Brain microvascular endothelial cell (primary cell): ENCODE measurements around the gene ERCC1.
A peak's percentile ranks its signal among the peaks of the same experiment; 100 is the strongest.

ENCODE experiments used
- DNase-seq: peaks from one replicate; pipeline ENCODE4 v3.0.0-alpha.2; 2020
- H3K27ac ChIP-seq: fragments of 250-450 bp; sonication (Bioruptor Pico); 2 replicates; pipeline ENCODE4 v1.5.1; 2020; ENCODE audit warnings: mild to moderate bottlenecking, moderate library complexity
- H3K27me3 ChIP-seq: fragments of 250-450 bp; sonication (Bioruptor Pico); replicated peaks from 2 replicates; pipeline ENCODE4 v1.5.1; 2020; ENCODE audit warnings: mild to moderate bottlenecking
- H3K36me3 ChIP-seq: fragments of 250-450 bp; sonication (Bioruptor Pico); replicated peaks from 2 replicates; pipeline ENCODE4 v1.5.1; 2020; ENCODE audit warnings: mild to moderate bottlenecking
- H3K4me3 ChIP-seq: 2 replicates; pipeline ENCODE4 v1.5.1; 2011; ENCODE audit warnings: low read depth, mild to moderate bottlenecking, control low read depth, low read length, moderate library complexity
- CTCF ChIP-seq: IDR thresholded peaks from 2 replicates; pipeline ENCODE4 v1.5.1; 2011; ENCODE audit warnings: low read depth, mild to moderate bottlenecking, moderate library complexity, low read length, control low read depth, inconsistent platforms; ENCODE audit errors: missing control alignments
- in situ Hi-C: cut with HindIII; loops from 2 replicates; pipeline ENCODE4 v1.10.0; 2017; ENCODE audit warnings: low sequenced_read_pairs, low pct_ligation_motif_present

Gene ERCC1

GRCh38 chr19:45445139-45445538 lies 21.4 kb upstream of the ERCC1 start:
- Histone ChIP-seq H3K27ac (peak overlapping the region; percentile 98), H3K4me3 (no peak overlapping the region), H3K36me3 (no peaks in the 10 kb centered on the region), H3K27me3 (no peaks in the 10 kb centered on the region)
- DNase-seq = no peak
- TF ChIP-seq CTCF = no peak
- in situ Hi-C loops = no loop called here

DNA sequence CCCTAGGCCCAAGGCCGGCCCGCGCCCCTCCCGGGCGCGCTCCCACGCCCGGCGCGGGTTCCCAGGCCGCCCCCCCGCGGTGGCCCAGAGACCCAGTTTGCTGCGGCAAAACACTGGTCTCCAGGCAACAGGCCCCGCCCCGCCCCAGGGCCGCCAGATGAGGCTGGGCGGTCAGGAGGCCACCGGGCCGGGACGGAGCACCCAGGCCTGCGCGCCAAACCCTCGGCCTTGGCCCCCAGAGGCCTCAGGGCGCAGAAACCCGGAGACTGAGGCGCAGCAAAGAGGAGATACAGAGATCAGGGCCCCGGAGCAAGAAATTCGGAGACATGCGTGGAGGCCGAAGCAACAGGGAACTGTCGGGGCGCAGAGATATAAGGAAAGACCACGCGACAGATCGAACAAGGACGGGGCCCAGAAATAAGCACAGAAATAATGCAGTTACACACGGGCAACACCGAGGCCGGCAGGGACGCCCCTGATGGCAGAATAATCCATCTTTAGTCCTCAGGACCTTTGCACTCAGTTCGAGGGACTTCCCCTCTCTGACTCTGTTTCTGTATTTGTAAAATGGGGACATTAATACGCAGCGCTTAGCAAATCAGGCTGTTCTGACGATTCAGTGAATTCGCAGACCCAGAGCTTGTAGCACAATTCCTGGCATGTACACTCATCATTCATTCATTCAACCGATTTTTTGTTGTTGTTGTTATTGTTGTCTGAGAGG lies 20.8 kb upstream of the ERCC1 start:
- peak overlapping the region; percentile 98 for H3K27ac ChIP-seq
- DNase-seq = peak; percentile 88
- peak overlapping the region; percentile 42 for H3K4me3 ChIP-seq
- H3K36me3 ChIP-seq = no peaks in the 10 kb centered on the region
- in situ Hi-C loops = no loop called here
- no peak for TF ChIP-seq CTCF
- no peaks in the 10 kb centered on the region for H3K27me3 ChIP-seq

DNA sequence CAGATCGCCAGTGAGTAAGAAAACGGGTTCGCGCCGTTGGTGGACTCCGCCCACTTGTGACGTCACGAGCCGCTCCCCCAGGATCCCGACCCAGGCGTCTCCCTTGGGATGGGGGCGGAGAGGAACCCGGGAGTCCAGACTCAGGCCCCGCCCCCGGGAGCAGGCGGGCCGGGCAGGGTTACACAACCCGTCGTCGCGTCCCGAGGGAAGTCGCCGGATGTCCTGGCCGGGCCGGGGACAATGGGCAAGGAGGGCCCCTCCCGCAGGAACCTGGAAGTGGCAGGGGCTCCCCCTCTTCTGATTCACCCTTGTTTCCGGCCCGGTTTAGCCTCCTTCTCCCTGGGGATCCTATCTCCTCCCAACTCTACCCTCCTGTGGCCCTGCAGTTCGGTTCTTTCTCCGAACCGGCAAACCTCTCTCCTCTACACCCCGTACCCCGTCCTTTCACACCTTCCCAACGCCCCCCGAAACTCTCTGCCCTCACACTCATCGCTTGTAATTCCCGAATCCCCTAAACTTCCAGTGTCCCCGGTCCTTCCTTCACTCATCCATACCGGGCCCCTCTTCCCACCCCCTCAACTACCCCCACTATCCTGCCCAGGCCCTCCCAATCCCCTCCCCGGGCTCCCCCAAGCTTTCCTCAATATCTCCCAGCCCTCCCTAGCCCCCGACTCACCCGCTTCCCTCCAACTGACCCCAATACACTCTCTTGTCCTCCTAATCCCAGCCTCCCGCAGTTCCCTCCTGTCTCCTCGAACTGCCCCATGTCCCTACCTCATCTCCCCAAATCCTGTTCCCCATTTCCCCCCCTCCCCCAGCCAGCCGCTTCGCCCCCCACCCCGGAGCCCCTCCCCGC lies 20.0 kb upstream of the ERCC1 start:
- peak; percentile 91 for DNase-seq
- TF ChIP-seq CTCF = no peak

DNA sequence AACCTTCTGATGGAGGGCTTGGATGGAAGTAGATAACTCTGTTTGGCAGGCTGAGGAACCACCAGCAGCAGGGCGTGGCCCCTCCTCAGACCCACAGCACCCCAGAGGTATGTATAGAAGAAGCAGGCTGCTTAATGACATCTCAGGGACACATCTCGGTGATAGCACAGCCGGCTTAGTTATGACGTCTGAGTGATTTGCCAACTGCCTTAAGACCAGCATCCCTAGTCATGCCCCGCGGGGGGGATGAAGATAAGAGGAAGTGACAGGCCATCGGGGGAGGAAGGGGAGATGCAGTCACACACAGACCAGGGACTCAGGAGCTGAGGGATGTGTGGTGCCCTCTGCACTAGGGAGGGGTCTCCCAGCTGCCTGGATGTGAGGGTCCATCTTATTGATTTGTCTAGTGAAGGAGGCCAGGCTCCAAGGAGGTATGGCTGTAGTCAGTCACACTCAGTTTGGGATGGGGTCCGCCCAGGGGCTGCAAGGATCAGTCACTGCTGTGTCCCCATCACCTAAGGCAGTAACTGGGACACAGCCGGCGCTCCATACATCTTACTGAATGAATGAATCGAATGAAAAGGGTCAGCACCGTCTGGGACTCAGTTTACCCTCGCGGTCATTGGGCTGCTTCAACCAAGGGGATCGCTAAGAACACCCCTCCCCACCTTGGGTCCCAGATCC lies 19.2 kb upstream of the ERCC1 start:
- no peak for TF ChIP-seq CTCF
- in situ Hi-C loops = no loop called here
- DNase-seq = peak; percentile 83
- Histone ChIP-seq H3K27me3 (no peaks in the 10 kb centered on the region), H3K36me3 (no peaks in the 10 kb centered on the region), H3K4me3 (peak overlapping the region; percentile 55), H3K27ac (peak overlapping the region; percentile 98)

More for the DNA sequence above, 20.0 kb upstream of the ERCC1 start:
- peak overlapping the region; percentile 55 for H3K4me3 ChIP-seq
- H3K27me3 ChIP-seq = no peaks in the 10 kb centered on the region
- peak overlapping the region; percentile 98 for H3K27ac ChIP-seq
- in situ Hi-C loops = no loop called here
- H3K36me3 ChIP-seq = no peaks in the 10 kb centered on the region

DNA sequence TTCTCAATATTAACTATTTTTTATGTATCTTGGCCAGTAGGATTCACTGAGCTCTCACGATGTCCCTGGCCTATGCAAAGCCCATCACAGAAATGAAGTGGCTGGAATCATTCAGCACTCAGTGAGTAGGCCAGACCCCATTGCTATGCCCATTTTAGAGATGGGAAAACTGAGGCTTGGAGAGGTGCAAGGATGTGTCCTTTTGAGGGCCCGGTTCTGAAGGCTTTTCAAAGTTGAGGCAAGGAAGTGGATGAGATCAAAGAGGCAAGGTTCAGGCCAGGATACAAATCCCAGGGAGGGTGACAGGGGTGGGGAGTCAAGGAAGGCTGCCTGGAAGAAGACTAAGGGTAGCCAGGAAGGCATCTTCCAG lies 18.7 kb upstream of the ERCC1 start:
- in situ Hi-C loops = no loop called here
- no peak for TF ChIP-seq CTCF
- Histone ChIP-seq H3K36me3 (no peaks in the 10 kb centered on the region), H3K27ac (peak overlapping the region; percentile 98), H3K4me3 (no peak overlapping the region), H3K27me3 (no peaks in the 10 kb centered on the region)
- DNase-seq = no peak
